Liver (tissue), 9 donors: ENCODE measurements around the gene SERPINB10. TPM values are rescaled to one million over a fixed set of nuclear protein-coding genes. Genes with fewer than 3 reads are reported as not detected.

ENCODE experiments used
- DNase-seq: peaks from one replicate; pipeline ENCODE4 v3.0.0-alpha.2; 2017; ENCODE audit warnings: low spot score
- H3K27ac ChIP-seq, 2 donors: one replicate each; pipeline ENCODE4 v1.7.0; 2013; ENCODE audit warnings: inconsistent platforms in 2 of 2, low read length in 2 of 2, control low read depth in 1 of 2, low read depth in 1 of 2, mild to moderate bottlenecking in 1 of 2
- H3K27me3 ChIP-seq, 4 donors: one replicate each; pipeline versions ENCODE4 v1.6.1 to v1.7.0; 2013; ENCODE audit warnings: low read length in 3 of 4, inconsistent platforms in 1 of 4, mild to moderate bottlenecking in 1 of 4, moderate library complexity in 1 of 4; ENCODE audit not compliant: control insufficient read depth in 4 of 4, insufficient read depth in 4 of 4
- H3K36me3 ChIP-seq, 4 donors: one replicate each; pipeline versions ENCODE4 v1.6.1 to v1.7.0; 2013; ENCODE audit warnings: low read length in 3 of 4, mild to moderate bottlenecking in 3 of 4, low read depth in 1 of 4, moderate library complexity in 1 of 4; ENCODE audit not compliant: control insufficient read depth in 4 of 4, insufficient read depth in 3 of 4
- H3K4me1 ChIP-seq, 4 donors: one replicate each; pipeline versions ENCODE4 v1.6.1 to v1.7.0; 2013; ENCODE audit warnings: low read length in 3 of 4, mild to moderate bottlenecking in 3 of 4, moderate library complexity in 1 of 4; ENCODE audit not compliant: control insufficient read depth in 4 of 4, insufficient read depth in 4 of 4
- H3K4me3 ChIP-seq, 3 donors: one replicate each; pipeline versions ENCODE4 v1.6.1 to v1.7.0; 2013; ENCODE audit warnings: low read length in 3 of 3, control low read depth in 1 of 3, low read depth in 1 of 3, mild to moderate bottlenecking in 1 of 3
- H3K9ac ChIP-seq, 2 donors: one replicate each; pipeline ENCODE4 v1.7.0; 2013; ENCODE audit warnings: low read length in 2 of 2, mild to moderate bottlenecking in 2 of 2, moderate library complexity in 2 of 2, control low read depth in 1 of 2, low read depth in 1 of 2
- H3K9me3 ChIP-seq, 4 donors: one replicate each; pipeline versions ENCODE4 v1.6.1 to v1.7.0; 2013; ENCODE audit warnings: low read length in 3 of 4; ENCODE audit not compliant: control insufficient read depth in 4 of 4
- ATF3 ChIP-seq: IDR thresholded peaks from 2 replicates; pipeline ENCODE4 v1.6.1; 2016; ENCODE audit warnings: antibody characterized with exemption
- CTCF ChIP-seq: fragments of 150-350 bp; IDR thresholded peaks from 2 replicates; pipeline ENCODE4 v1.5.1; 2017; ENCODE audit warnings: improper control_type of control experiment, low read depth, low read length; ENCODE audit not compliant: missing input control
- EGR1 ChIP-seq, 2 donors: IDR thresholded peaks; 2 replicates each; pipeline ENCODE4 v1.6.1; 2016 to 2018; ENCODE audit warnings: antibody characterized with exemption in 2 of 2, low read depth in 2 of 2
- FOXA2 ChIP-seq: IDR thresholded peaks from 2 replicates; pipeline ENCODE4 v1.6.1; 2016; ENCODE audit warnings: antibody characterized with exemption
- GABPA ChIP-seq, 2 donors: IDR thresholded peaks in 1 of 2; conservative IDR thresholded peaks in 1 of 2; 2 replicates each; pipeline ENCODE4 v1.6.1; 2016; ENCODE audit warnings: antibody characterized with exemption in 2 of 2, mild to moderate bottlenecking in 1 of 2, moderate library complexity in 1 of 2
- HNF4A ChIP-seq, 2 donors: conservative IDR thresholded peaks; 2 replicates each; pipeline ENCODE4 v1.6.1; 2016; ENCODE audit warnings: antibody characterized with exemption in 2 of 2, mild to moderate bottlenecking in 2 of 2
- HNF4G ChIP-seq: IDR thresholded peaks from 2 replicates; pipeline ENCODE4 v1.6.1; 2016; ENCODE audit warnings: antibody characterized with exemption
- JUND ChIP-seq, 2 donors: IDR thresholded peaks; 2 replicates each; pipeline ENCODE4 v1.6.1; 2016; ENCODE audit warnings: antibody characterized with exemption in 2 of 2
- NR2F2 ChIP-seq: IDR thresholded peaks from 2 replicates; pipeline ENCODE4 v1.6.1; 2016; ENCODE audit warnings: antibody characterized with exemption
- RAD21 ChIP-seq, 2 donors: IDR thresholded peaks; 2 replicates each; pipeline ENCODE4 v1.6.1; 2016; ENCODE audit warnings: antibody characterized with exemption in 2 of 2, mild to moderate bottlenecking in 2 of 2
- REST ChIP-seq: IDR thresholded peaks from 2 replicates; pipeline ENCODE4 v1.6.1; 2016; ENCODE audit warnings: antibody characterized with exemption, mild to moderate bottlenecking
- RXRA ChIP-seq, 2 donors: IDR thresholded peaks; 2 replicates each; pipeline ENCODE4 v1.6.1; 2017 to 2018; ENCODE audit warnings: antibody characterized with exemption in 2 of 2, mild to moderate bottlenecking in 1 of 2
- SP1 ChIP-seq: IDR thresholded peaks from 2 replicates; pipeline ENCODE4 v1.6.1; 2018; ENCODE audit warnings: antibody characterized with exemption, mild to moderate bottlenecking
- TAF1 ChIP-seq: conservative IDR thresholded peaks from 2 replicates; pipeline ENCODE4 v1.6.1; 2016; ENCODE audit warnings: antibody characterized with exemption, mild to moderate bottlenecking
- YY1 ChIP-seq: IDR thresholded peaks from 2 replicates; pipeline ENCODE4 v1.6.1; 2016; ENCODE audit warnings: antibody characterized with exemption, mild to moderate bottlenecking
- ZBTB33 ChIP-seq: IDR thresholded peaks from 2 replicates; pipeline ENCODE4 v1.6.1; 2016; ENCODE audit warnings: antibody characterized with exemption
- WGBS: extraction: QIAGEN DNeasy Blood & Tissue Kit; methylation state at CpG from one replicate; pipeline ENCODE4 v1.1.7; 2013; 5-methylcytosine and 5-hydroxymethylcytosine counted together
- polyA plus RNA-seq, 2 donors: library from polyadenylated mRNA; stranded (reverse) in 1 of 2; unstranded in 1 of 2; fragments of 200-250 nt in 1 of 2; fragments of >200 nt in 1 of 2; fragmentation: Nextera tagmentation in 1 of 2; extraction: Ambion mirVana in 1 of 2; gene quantifications; one replicate each; pipeline versions ENCODE4 v1.2.1 to v1.2.3, GENCODE V29; 2013 to 2015
- total RNA-seq, 2 donors: library from RNA; depleted of rRNA; stranded (reverse); fragments of >200 nt; gene quantifications; one replicate each; pipeline ENCODE4 v1.2.3, GENCODE V29; 2014
- donor health status: healthy.
- donor health status: healthy.
- donor health status: healthy.
- donor health status: healthy.
- donor health status: healthy.

SERPINB10 gene
- total and polyA plus RNA-seq, 4 donors: 4.6 TPM; not detected in 3

- Histone ChIP-seq H3K27ac (no peak overlapping the region), H3K36me3 (no peaks in the 10 kb centered on the region), H3K9ac (no peak overlapping the region), H3K4me1 (no peaks in the 10 kb centered on the region), H3K9me3 (no peaks in the 10 kb centered on the region), H3K27me3 (peaks cover 0 to 4% (median under 1%) of the 10 kb centered on the region in 4 donors), H3K4me3 (no peak overlapping the region)
- TF ChIP-seq HNF4G (no peak), REST (no peak), GABPA (IDR thresholded peaks at IDR 0.05 in 1 of 2, conservative IDR thresholded peaks at IDR 0.05 in 1 of 2) (no peak), HNF4A (conservative IDR thresholded peaks at IDR 0.05) (no peak), CTCF (no peak), TAF1 (no peak)
- DNase-seq: no peak
- WGBS: 71% methylated on average over 6 of the region's 6 CpGs
Measured at GRCh38 chr18:63890237-63890949, 17.4 kb upstream of the SERPINB10 start.

- Histone ChIP-seq H3K4me3 (no peak overlapping the region), H3K27ac (no peak overlapping the region), H3K4me1 (no peaks in the 10 kb centered on the region), H3K9ac (no peak overlapping the region), H3K27me3 (peaks cover 0 to 4% (median under 1%) of the 10 kb centered on the region in 4 donors), H3K9me3 (no peaks in the 10 kb centered on the region), H3K36me3 (no peaks in the 10 kb centered on the region)
- no peak for DNase-seq
- 75% methylated on average over 5 of the region's 5 CpGs for WGBS
- TF ChIP-seq HNF4G: no peak
- no peak for TF ChIP-seq FOXA2
- TF ChIP-seq SP1: no peak
- TF ChIP-seq RAD21 (IDR thresholded peaks at IDR 0.05): peak; percentile 40 to 48
- no peak for TF ChIP-seq NR2F2
Measured at GRCh38 chr18:63890950-63891304, 16.8 kb upstream of the SERPINB10 start.

- Histone ChIP-seq H3K27ac (no peak overlapping the region), H3K4me1 (no peaks in the 10 kb centered on the region), H3K9ac (no peak overlapping the region), H3K4me3 (no peak overlapping the region), H3K36me3 (no peaks in the 10 kb centered on the region), H3K9me3 (no peaks in the 10 kb centered on the region), H3K27me3 (peaks cover 0 to 2% (median under 1%) of the 10 kb centered on the region in 4 donors)
- no peak for DNase-seq
- WGBS: 87% methylated on average over 4 of the region's 4 CpGs
- TF ChIP-seq YY1 (no peak), FOXA2 (no peak), ZBTB33 (no peak), SP1 (no peak), HNF4G (no peak), ATF3 (no peak), REST (no peak), JUND (IDR thresholded peaks at IDR 0.05) (no peak), RXRA (IDR thresholded peaks at IDR 0.05) (no peak), RAD21 (IDR thresholded peaks at IDR 0.05) (no peak), EGR1 (IDR thresholded peaks at IDR 0.05; ENCODE audit: low read depth in 2 of 2) (no peak)
Measured at GRCh38 chr18:63892566-63892965, 15.2 kb upstream of the SERPINB10 start.
